ENCODE measurements around the gene FERMT1.

DNA sequence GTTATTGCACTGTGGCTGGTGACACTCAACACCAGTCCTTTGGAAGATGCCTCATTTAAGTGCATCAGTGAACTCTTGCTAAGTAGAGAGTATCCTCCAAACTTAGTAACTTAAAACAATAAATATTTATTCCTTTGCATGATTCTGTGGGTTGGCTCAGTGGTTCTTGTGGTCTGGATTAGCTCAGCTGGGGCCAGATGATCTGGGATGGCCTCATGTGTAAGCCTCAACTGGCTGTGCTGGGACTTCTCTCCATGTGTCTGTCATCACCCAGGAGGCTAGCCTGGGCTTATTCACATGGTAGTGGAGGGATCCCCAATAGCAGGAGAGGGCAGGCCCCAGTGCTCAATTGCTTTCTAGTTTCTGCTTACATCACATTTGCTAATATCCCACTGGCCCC lies 77.3 kb downstream of the FERMT1 start:
- no peak for TF ChIP-seq EZH2 (IDR thresholded peaks at IDR 0.05; ENCODE audit: insufficient read depth, poor library complexity, severe bottlenecking)
- TF ChIP-seq EZH2phosphoT487 (IDR thresholded peaks at IDR 0.05; ENCODE audit: insufficient read depth, low read depth): no peak

All from GM23248 (cell line).